ENCODE measurements around the gene GALNTL6. TPM values are rescaled to one million over a fixed set of nuclear protein-coding genes. Genes with fewer than 3 reads are reported as not detected.

Gene GALNTL6
- total RNA-seq, 1 experiment from 2014 or later, result not detected

DNA sequence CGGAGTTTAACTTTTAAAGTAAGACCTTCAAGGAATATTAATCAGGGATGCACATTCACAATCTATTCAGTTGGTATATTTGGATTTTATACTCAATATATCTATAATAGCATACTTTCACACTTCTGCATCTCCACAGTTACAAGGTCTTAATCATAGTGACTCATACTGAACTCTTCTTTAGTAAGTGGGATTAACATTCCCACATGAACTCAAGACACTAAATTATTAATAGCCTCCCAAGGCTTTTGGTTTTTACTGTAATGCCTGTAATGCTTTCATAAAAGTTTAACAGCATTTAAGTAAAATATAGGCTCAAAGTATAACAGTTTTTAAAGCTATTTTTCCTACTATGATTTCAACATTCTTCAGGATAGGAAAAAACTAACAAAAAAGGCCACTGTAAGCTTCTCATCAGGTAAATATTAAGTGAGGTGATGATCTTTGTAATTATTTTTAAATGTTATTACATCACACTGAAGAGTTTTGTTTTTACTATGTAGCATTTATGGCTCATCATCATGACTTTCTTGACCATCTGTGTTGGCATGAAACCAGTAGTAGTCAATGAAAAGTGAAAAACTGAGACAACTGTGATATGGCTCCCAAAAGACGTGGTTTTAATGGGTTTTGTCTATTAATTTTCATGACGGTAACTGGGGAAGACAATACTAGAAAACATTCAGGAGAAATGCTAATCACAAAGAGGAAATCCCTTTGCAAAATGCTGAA is 1263.9 kb downstream of the GALNTL6 start (continued):
- TF ChIP-seq REST (IDR thresholded peaks at IDR 0.05; ENCODE audit: low read depth), result no peak

GRCh38 chr4:173088144-173088543 is 1274.9 kb downstream of the GALNTL6 start:
- intact Hi-C loops (cut with micrococcal nuclease), result no loop called here
- Histone ChIP-seq H4K20me1 (ENCODE audit: insufficient read depth) (no peaks in the 10 kb centered on the region), H3K4me2 (ENCODE audit: low read length) (no peak overlapping the region), H3K27me3 (ENCODE audit: insufficient read depth, low read length) (no peaks in the 10 kb centered on the region), H3K36me3 (ENCODE audit: control insufficient read depth in 1 of 2, insufficient read depth in 2 of 2, low read length in 2 of 2) (no peaks in the 10 kb centered on the region), H3K27ac (ENCODE audit: low read depth, low read length) (no peak overlapping the region), H3K9me3 (ENCODE audit: control insufficient read depth in 1 of 2, insufficient read depth in 1 of 2, low read depth in 1 of 2, low read length in 2 of 2) (no peaks in the 10 kb centered on the region), H2AFZ (ENCODE audit: low read depth, low read length, poor library complexity, severe bottlenecking) (no peak overlapping the region), H3K4me1 (ENCODE audit: control insufficient read depth in 1 of 2, insufficient read depth in 2 of 2, low read length in 2 of 2) (no peaks in the 10 kb centered on the region), H3K4me3 (replicated peaks in 1 of 2; ENCODE audit: low read depth in 1 of 2, low read length in 2 of 2) (no peak overlapping the region), H3K79me2 (ENCODE audit: insufficient read depth, low read length) (no peaks in the 10 kb centered on the region), H3K9me2 (ENCODE audit: insufficient read depth) (no peaks in the 10 kb centered on the region), H3K9ac (ENCODE audit: low read length) (no peak overlapping the region)
- ChIA-PET POLR2A (no interaction called here), RAD21 (ENCODE audit: low non-redundant PET in 1 of 2, low total read pairs in 2 of 2, uncharacterized antibody in 2 of 2, unreplicated experiment in 2 of 2) (no interaction called here), CTCF (no interaction called here)
- no peak for DNase-seq (ENCODE audit: low read depth, low spot score)
- ATAC-seq, result no peak
- BruUV-seq (replicated peaks), result no TSS peak
- no peak for TF ChIP-seq EGR1 (IDR thresholded peaks at IDR 0.05; ENCODE audit: low read depth)
- TF ChIP-seq REST (IDR thresholded peaks at IDR 0.05; ENCODE audit: low read depth), result no peak
- TF ChIP-seq, protein P1, sequence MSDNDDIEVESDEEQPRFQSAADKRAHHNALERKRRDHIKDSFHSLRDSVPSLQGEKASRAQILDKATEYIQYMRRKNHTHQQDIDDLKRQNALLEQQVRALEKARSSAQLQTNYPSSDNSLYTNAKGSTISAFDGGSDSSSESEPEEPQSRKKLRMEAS (IDR thresholded peaks at IDR 0.05), result no peak
- TF ChIP-seq, protein P2, sequence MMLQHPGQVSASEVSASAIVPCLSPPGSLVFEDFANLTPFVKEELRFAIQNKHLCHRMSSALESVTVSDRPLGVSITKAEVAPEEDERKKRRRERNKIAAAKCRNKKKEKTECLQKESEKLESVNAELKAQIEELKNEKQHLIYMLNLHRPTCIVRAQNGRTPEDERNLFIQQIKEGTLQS (IDR thresholded peaks at IDR 0.05), result no peak
- no peak for TF ChIP-seq JUND (IDR thresholded peaks at IDR 0.05)
- TF ChIP-seq SP1 (IDR thresholded peaks at IDR 0.05; ENCODE audit: low read depth), result no peak
